B cell (primary cell): ENCODE measurements around the gene RIC3. TPM values are rescaled to one million over a fixed set of nuclear protein-coding genes. Genes with fewer than 3 reads are reported as not detected.

ENCODE experiments used
- ATAC-seq: fragments of 200-7000 bp; cut with Tn5 transposase; one replicate; pipeline ENCODE4 v1.10.0; 2021; ENCODE audit warnings: low read depth, mild to moderate bottlenecking, moderate number of reproducible peaks, moderate library complexity
- CTCF ChIA-PET: fragments of 350-600 bp; sonication (Branson Sonifier 250); formaldehyde crosslinking; loops from one replicate; lab custom pipeline; 2021; ENCODE audit warnings: antibody characterized with exemption, inconsistent platforms; lab: Charles Lee
- POLR2A ChIA-PET: fragments of 350-600 bp; sonication (Branson Sonifier 250); formaldehyde crosslinking; loops from one replicate; lab custom pipeline; 2021; ENCODE audit warnings: antibody characterized with exemption; lab: Charles Lee
- DNase-seq: peaks from one replicate; pipeline ENCODE4 v3.0.0; 2013
- H2AFZ ChIP-seq: 2 replicates; pipeline ENCODE4 v1.6.1; 2012; ENCODE audit warnings: mild to moderate bottlenecking, low read depth, low read length; ENCODE audit not compliant: insufficient read depth, poor library complexity, severe bottlenecking
- H3K27ac ChIP-seq, 2 donors: 1 replicate in 1 of 2; 2 replicates in 1 of 2; pipeline ENCODE4 v1.5.1; 2012 to 2013; ENCODE audit warnings: low read length in 2 of 2, mild to moderate bottlenecking in 2 of 2, moderate library complexity in 1 of 2
- H3K27me3 ChIP-seq, 4 experiments: fragments of 200-600 bp in 1 of 4; sonication (generic) in 1 of 4; replicated peaks in 1 of 4; 1 replicate in 2 of 4; 2 replicates in 2 of 4; pipeline versions ENCODE4 v1.6.1 to v1.7.0; 2013 to 2016; ENCODE audit warnings: low read length in 3 of 4, mild to moderate bottlenecking in 2 of 4, mixed read lengths in 1 of 4, moderate library complexity in 1 of 4; ENCODE audit not compliant: insufficient read depth in 4 of 4, control insufficient read depth in 3 of 4; ENCODE audit errors: control extremely low read depth in 1 of 4
- H3K36me3 ChIP-seq, 2 experiments: replicated peaks in 1 of 2; 1 replicate in 1 of 2; 2 replicates in 1 of 2; pipeline versions ENCODE4 v1.6.1 to v1.7.1; 2013; ENCODE audit warnings: low read length in 1 of 2; ENCODE audit not compliant: insufficient read depth in 2 of 2, control insufficient read depth in 1 of 2; ENCODE audit errors: control extremely low read depth in 1 of 2, extremely low read depth in 1 of 2
- H3K4me1 ChIP-seq, 2 donors: fragments of 200-600 bp in 1 of 2; sonication (generic) in 1 of 2; 1 replicate in 1 of 2; 2 replicates in 1 of 2; pipeline versions ENCODE4 v1.5.1 to v1.6.1; 2013 to 2017; ENCODE audit warnings: low read length in 2 of 2; ENCODE audit not compliant: control insufficient read depth in 2 of 2, insufficient read depth in 2 of 2
- H3K4me2 ChIP-seq: replicated peaks from 2 replicates; pipeline ENCODE3; 2012; ENCODE audit warnings: mild to moderate bottlenecking, low read depth, low read length; ENCODE audit not compliant: poor library complexity, severe bottlenecking
- H3K4me3 ChIP-seq, 5 experiments: fragments of 200-600 bp in 1 of 5; sonication (generic) in 1 of 5; 1 replicate in 3 of 5; 2 replicates in 2 of 5; pipeline versions ENCODE4 v1.5.1 to v1.7.0; 2011 to 2016; ENCODE audit warnings: low read length in 4 of 5, mild to moderate bottlenecking in 4 of 5, low read depth in 2 of 5, control low read depth in 1 of 5, moderate library complexity in 1 of 5; ENCODE audit not compliant: insufficient read depth in 1 of 5; ENCODE audit errors: control extremely low read depth in 1 of 5, extremely low read depth in 1 of 5
- H3K79me2 ChIP-seq: fragments of 200-600 bp; sonication (generic); one replicate; pipeline ENCODE4 v1.6.0; 2016; ENCODE audit warnings: low read length; ENCODE audit not compliant: control insufficient read depth, insufficient read depth
- H3K9ac ChIP-seq: fragments of 200-600 bp; sonication (generic); 2 replicates; pipeline ENCODE4 v1.6.1; 2017; ENCODE audit warnings: mild to moderate bottlenecking, low read length, moderate library complexity
- H3K9me3 ChIP-seq, 3 donors: one replicate each; pipeline versions ENCODE4 v1.6.1 to v1.7.1; 2013; ENCODE audit warnings: low read length in 2 of 3; ENCODE audit not compliant: control insufficient read depth in 2 of 3, insufficient read depth in 1 of 3; ENCODE audit errors: control extremely low read depth in 1 of 3
- H4K20me1 ChIP-seq: 2 replicates; pipeline ENCODE4 v1.6.0; 2012; ENCODE audit warnings: mild to moderate bottlenecking, low read length; ENCODE audit not compliant: insufficient read depth, control insufficient read depth, poor library complexity, severe bottlenecking
- H3K27ac Mint-ChIP-seq: one replicate; pipeline ENCODE4 v1.8.0; 2021; ENCODE audit warnings: mixed read lengths
- H3K27me3 Mint-ChIP-seq: one replicate; pipeline ENCODE4 v1.8.0; 2021; ENCODE audit warnings: mixed read lengths
- H3K4me1 Mint-ChIP-seq: one replicate; pipeline ENCODE4 v1.8.0; 2021; ENCODE audit warnings: mixed read lengths
- H3K4me3 Mint-ChIP-seq: one replicate; pipeline ENCODE4 v1.8.0; 2021; ENCODE audit warnings: mixed read lengths
- H3K9me3 Mint-ChIP-seq: one replicate; pipeline ENCODE4 v1.8.0; 2022; ENCODE audit warnings: mixed read lengths; ENCODE audit not compliant: insufficient read depth
- EZH2 ChIP-seq: IDR thresholded peaks from 2 replicates; pipeline ENCODE4 v1.6.1; 2012; ENCODE audit warnings: borderline replicate concordance, low read depth, mild to moderate bottlenecking, moderate library complexity, low read length; ENCODE audit not compliant: insufficient read depth, poor library complexity, severe bottlenecking
- WGBS: methylation state at CpG from one replicate; pipeline ENCODE4 v1.1.5; 2013; ENCODE audit warnings: missing lambda C conversion rate; ENCODE audit not compliant: insufficient coverage; 5-methylcytosine and 5-hydroxymethylcytosine counted together
- intact Hi-C: fragments of 100-400 bp; cut with micrococcal nuclease; formaldehyde crosslinking; loops from one replicate; pipeline ENCODE4 v1.10.0; 2022
- polyA plus RNA-seq: library from polyadenylated mRNA; depleted of rRNA; stranded (reverse); fragments of >200 nt; gene quantifications from 2 replicates; pipeline ENCODE4 v1.2.3, GENCODE V29; 2012
- total RNA-seq, 2 donors: library from RNA; stranded (reverse); fragments of 120-200 nt in 1 of 2; gene quantifications; 1 replicate in 1 of 2; 2 replicates in 1 of 2; pipeline versions ENCODE4 v1.2.3 to v1.2.4, GENCODE V29; 2013 to 2022
- TF ChIP-seq, protein P1 (sequence below): fragments of 200-600 bp; IDR thresholded peaks from one replicate; pipeline ENCODE4 v1.8.0; 2022; ENCODE audit warnings: antibody characterized with exemption, mild to moderate bottlenecking

The RIC3 gene
- total and polyA plus RNA-seq, 2 donors (not counting 1 experiment from before 2014, with no cell fraction given), result 62.4 to 74.6 TPM

DNA sequence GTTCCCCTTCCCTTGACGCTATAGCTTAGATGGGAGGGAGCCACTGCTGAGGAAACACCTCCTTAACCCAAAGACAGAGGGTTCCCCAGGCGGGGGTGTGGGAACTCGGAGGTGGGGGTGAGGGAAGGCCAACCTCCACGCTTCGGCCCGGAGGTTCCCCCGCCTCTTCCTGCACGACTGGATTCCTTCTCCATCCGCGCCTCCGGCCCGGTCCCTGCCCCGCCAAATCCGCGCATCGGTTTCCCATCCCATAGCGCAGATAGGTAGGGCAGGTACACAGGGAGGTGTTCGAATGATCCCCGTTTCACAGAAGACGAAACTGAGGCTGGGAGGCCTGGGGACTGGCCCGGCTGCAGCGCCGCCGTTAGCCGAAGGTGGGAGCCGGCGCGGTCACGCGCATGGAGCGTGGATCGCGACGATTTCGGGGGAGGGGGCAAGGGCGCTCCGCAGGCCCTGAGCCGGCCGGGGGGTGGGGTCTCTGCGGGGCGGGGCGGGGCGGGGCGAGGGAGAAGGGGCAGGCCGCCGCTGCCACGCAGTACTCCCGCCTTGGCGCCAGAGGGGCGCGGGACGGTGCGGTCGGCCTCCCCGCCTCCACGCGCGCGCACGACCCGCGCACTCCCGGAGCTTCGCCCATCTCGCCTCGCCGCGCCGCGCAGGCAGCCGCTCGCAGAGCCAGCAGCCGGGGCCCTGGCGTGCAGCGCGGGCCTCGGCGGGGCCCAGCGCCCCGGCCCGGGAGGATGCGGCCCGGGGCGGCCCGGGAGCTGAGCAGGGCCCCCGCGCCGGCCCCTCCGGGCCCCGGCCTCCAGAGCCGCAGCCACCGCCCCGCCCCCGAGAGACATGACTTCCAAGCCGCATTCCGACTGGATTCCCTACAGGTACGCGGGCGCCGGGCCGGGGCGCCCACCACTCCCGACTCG, 87.9 kb downstream of the RIC3 start, which contains the start of gene TUB:
TUB (plus strand) TSS at position 538 of the 917 bp plus-strand sequence; CDS start at position 838, 300 bp downstream.
- peak within 1 kb of the TSS; percentile 35 for H3K9ac ChIP-seq
- H3K27ac Mint-ChIP-seq, result no peak within 1 kb of the TSS
- peak within 1 kb of the TSS in 4 of 5 experiments; percentile 13 to 35 (median 33) for H3K4me3 ChIP-seq
- intact Hi-C loops, result no loop called here
- POLR2A ChIA-PET, result no interaction called here
- no peak within 1 kb of the TSS for H3K27ac ChIP-seq
- peaks cover 0 to 47% (median 17%) of the 10 kb centered on the region in 4 experiments for H3K27me3 ChIP-seq
- peaks cover 10% of the 10 kb centered on the region for H3K4me1 Mint-ChIP-seq
- no peaks in the 10 kb centered on the region for H4K20me1 ChIP-seq
- CTCF ChIA-PET, result interaction anchor here (1.1 kb wide), 1 partner anchor 19 kb away, joined by 3 read pairs; no protein-coding TSS in a partner anchor
- DNase-seq (peak; percentile 15), ATAC-seq (peak; percentile 28)
- H3K79me2 ChIP-seq, result no peaks in the 10 kb centered on the region
- peaks cover 0 to 2% (median 0%) of the 10 kb centered on the region in 3 donors for H3K9me3 ChIP-seq
- H3K27me3 Mint-ChIP-seq, result peaks cover 58% of the 10 kb centered on the region
- H3K4me2 ChIP-seq, result peak within 1 kb of the TSS; percentile 72
- H3K4me1 ChIP-seq, result peaks cover 11 to 12% of the 10 kb centered on the region in 2 donors
- no peaks in the 10 kb centered on the region for H3K9me3 Mint-ChIP-seq
- WGBS, result 4% methylated on average over 100 of the region's 104 CpGs
- H3K4me3 Mint-ChIP-seq, result peak within 1 kb of the TSS; percentile 77
- H2AFZ ChIP-seq, result peak within 1 kb of the TSS; percentile 51
- TF ChIP-seq, protein P1, sequence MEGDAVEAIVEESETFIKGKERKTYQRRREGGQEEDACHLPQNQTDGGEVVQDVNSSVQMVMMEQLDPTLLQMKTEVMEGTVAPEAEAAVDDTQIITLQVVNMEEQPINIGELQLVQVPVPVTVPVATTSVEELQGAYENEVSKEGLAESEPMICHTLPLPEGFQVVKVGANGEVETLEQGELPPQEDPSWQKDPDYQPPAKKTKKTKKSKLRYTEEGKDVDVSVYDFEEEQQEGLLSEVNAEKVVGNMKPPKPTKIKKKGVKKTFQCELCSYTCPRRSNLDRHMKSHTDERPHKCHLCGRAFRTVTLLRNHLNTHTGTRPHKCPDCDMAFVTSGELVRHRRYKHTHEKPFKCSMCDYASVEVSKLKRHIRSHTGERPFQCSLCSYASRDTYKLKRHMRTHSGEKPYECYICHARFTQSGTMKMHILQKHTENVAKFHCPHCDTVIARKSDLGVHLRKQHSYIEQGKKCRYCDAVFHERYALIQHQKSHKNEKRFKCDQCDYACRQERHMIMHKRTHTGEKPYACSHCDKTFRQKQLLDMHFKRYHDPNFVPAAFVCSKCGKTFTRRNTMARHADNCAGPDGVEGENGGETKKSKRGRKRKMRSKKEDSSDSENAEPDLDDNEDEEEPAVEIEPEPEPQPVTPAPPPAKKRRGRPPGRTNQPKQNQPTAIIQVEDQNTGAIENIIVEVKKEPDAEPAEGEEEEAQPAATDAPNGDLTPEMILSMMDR, result no peak
- TF ChIP-seq EZH2, result no peak
- H3K36me3 ChIP-seq, result no peaks in the 10 kb centered on the region
